ENCODE data around the gene RBPJ. TPM values are rescaled to one million over a fixed set of nuclear protein-coding genes. Genes with fewer than 3 reads are reported as not detected.

RBPJ gene
- total RNA-seq, 1 donor from 2014 or later, result 118 TPM

- Histone ChIP-seq H3K27me3 (ENCODE audit: low read depth) (no peaks in the 10 kb centered on the region), H3K4me1 (no peaks in the 10 kb centered on the region), H3K36me3 (peaks cover 14% of the 10 kb centered on the region), H3K27ac (no peak overlapping the region), H3K9me3 (no peaks in the 10 kb centered on the region), H3K4me3 (no peak overlapping the region)
- ATAC-seq (no peak), DNase-seq (no peak)
- intact Hi-C loops (cut with DNase I), result no loop called here
- TF ChIP-seq CTCF (IDR thresholded peaks at IDR 0.05), result no peak
Measured at GRCh38 chr4:26441102-26441501, 120.3 kb downstream of the RBPJ start.

GRCh38 chr4:26441771-26442170, 121.0 kb downstream of the RBPJ start:
- Histone ChIP-seq H3K4me1 (no peaks in the 10 kb centered on the region), H3K27ac (no peak overlapping the region), H3K27me3 (ENCODE audit: low read depth) (no peaks in the 10 kb centered on the region), H3K4me3 (no peak overlapping the region), H3K9me3 (no peaks in the 10 kb centered on the region), H3K36me3 (peaks cover 10% of the 10 kb centered on the region)
- ATAC-seq (no peak), DNase-seq (no peak)
- intact Hi-C loops (cut with DNase I), result no loop called here
- TF ChIP-seq CTCF (IDR thresholded peaks at IDR 0.05), result no peak

- TF ChIP-seq CTCF (IDR thresholded peaks at IDR 0.05), result no peak
- Histone ChIP-seq H3K4me1 (no peaks in the 10 kb centered on the region), H3K9me3 (no peaks in the 10 kb centered on the region), H3K36me3 (no peaks in the 10 kb centered on the region), H3K27me3 (ENCODE audit: low read depth) (no peaks in the 10 kb centered on the region), H3K27ac (no peak overlapping the region), H3K4me3 (no peak overlapping the region)
- DNase-seq (no peak), ATAC-seq (no peak)
- intact Hi-C loops (cut with DNase I), result no loop called here
Measured at GRCh38 chr4:26447378-26447777, 126.6 kb downstream of the RBPJ start.

- Histone ChIP-seq H3K36me3 (no peaks in the 10 kb centered on the region), H3K4me3 (no peak overlapping the region), H3K9me3 (no peaks in the 10 kb centered on the region), H3K27me3 (ENCODE audit: low read depth) (no peaks in the 10 kb centered on the region), H3K4me1 (no peaks in the 10 kb centered on the region), H3K27ac (no peak overlapping the region)
- intact Hi-C loops (cut with DNase I), result no loop called here
- TF ChIP-seq CTCF (IDR thresholded peaks at IDR 0.05), result no peak
- ATAC-seq (no peak), DNase-seq (no peak)
Measured at GRCh38 chr4:26450418-26450817, 129.6 kb downstream of the RBPJ start.

GRCh38 chr4:26451597-26451996, 130.8 kb downstream of the RBPJ start:
- no peak for ATAC-seq
- no peak for TF ChIP-seq CTCF (IDR thresholded peaks at IDR 0.05)
- Histone ChIP-seq H3K36me3 (no peaks in the 10 kb centered on the region), H3K27me3 (ENCODE audit: low read depth) (no peaks in the 10 kb centered on the region), H3K4me1 (no peaks in the 10 kb centered on the region), H3K27ac (no peak overlapping the region), H3K9me3 (no peaks in the 10 kb centered on the region), H3K4me3 (no peak overlapping the region)
- intact Hi-C loops (cut with DNase I), result no loop called here
- DNase-seq, result no peak
